GM20000 (cell line): ENCODE data around the gene SLAMF7.
"Not testable (repeated sequence)": the region's sequence is repeated elsewhere in the genome, so short reads cannot be mapped to it uniquely, and the experiment has no call there.

Source experiments
- DNase-seq: peaks from one replicate; pipeline ENCODE4 v3.0.0; 2012; ENCODE audit warnings: low spot score
- TF ChIP-seq, protein P1 (sequence below): IDR thresholded peaks from 2 replicates; pipeline ENCODE4 v1.5.1; 2012; ENCODE audit warnings: mild to moderate bottlenecking, control low read depth; ENCODE audit errors: extremely low read depth, missing control alignments

Gene SLAMF7, protein sequence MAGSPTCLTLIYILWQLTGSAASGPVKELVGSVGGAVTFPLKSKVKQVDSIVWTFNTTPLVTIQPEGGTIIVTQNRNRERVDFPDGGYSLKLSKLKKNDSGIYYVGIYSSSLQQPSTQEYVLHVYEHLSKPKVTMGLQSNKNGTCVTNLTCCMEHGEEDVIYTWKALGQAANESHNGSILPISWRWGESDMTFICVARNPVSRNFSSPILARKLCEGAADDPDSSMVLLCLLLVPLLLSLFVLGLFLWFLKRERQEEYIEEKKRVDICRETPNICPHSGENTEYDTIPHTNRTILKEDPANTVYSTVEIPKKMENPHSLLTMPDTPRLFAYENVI

DNA sequence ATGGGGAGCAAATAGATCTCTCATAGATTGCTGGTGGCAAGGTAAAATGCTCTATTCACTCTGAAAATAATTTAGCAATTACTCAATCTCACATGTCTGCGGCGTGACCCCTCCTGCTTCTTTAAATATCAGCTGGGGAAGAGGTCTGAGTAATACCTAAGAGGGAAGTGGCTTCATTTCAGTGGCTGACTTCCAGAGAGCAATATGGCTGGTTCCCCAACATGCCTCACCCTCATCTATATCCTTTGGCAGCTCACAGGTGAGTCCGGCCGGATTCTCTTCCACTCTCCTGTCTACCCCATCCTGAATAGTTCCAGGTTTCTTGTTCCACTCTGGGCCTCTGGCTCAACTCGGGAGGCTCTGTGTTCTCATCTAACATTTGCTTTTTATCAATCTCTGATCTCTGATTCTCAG lies at the start of gene SLAMF7:
Gene SLAMF7, plus strand, starts transcription at position 150 of the 414 bp plus-strand sequence. Its CDS starts 55 bp downstream, at position 205.
- DNase-seq: peak; percentile 60
- TF ChIP-seq, protein P1, sequence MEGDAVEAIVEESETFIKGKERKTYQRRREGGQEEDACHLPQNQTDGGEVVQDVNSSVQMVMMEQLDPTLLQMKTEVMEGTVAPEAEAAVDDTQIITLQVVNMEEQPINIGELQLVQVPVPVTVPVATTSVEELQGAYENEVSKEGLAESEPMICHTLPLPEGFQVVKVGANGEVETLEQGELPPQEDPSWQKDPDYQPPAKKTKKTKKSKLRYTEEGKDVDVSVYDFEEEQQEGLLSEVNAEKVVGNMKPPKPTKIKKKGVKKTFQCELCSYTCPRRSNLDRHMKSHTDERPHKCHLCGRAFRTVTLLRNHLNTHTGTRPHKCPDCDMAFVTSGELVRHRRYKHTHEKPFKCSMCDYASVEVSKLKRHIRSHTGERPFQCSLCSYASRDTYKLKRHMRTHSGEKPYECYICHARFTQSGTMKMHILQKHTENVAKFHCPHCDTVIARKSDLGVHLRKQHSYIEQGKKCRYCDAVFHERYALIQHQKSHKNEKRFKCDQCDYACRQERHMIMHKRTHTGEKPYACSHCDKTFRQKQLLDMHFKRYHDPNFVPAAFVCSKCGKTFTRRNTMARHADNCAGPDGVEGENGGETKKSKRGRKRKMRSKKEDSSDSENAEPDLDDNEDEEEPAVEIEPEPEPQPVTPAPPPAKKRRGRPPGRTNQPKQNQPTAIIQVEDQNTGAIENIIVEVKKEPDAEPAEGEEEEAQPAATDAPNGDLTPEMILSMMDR: no peak

DNA sequence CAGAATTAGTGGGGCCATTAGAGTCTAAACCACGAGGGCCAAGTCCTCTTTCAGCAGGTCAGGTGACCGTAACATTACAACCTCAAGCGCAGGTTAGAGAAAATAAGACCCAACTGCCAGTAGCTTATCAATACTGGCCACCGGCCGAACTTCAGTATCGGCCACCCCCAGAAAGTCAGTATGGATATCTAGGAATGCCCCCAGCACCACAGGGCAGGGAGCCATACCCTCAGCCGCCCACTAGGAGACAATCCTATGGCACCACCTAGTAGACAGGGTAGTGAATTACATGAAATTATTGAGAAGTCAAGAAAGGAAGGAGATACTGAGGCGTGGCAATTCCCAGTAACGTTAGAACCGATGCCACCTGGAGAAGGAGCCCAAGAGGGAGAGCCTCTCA lies 46.7 kb upstream of the SLAMF7 start:
- DNase-seq: not testable (repeated sequence)

DNA sequence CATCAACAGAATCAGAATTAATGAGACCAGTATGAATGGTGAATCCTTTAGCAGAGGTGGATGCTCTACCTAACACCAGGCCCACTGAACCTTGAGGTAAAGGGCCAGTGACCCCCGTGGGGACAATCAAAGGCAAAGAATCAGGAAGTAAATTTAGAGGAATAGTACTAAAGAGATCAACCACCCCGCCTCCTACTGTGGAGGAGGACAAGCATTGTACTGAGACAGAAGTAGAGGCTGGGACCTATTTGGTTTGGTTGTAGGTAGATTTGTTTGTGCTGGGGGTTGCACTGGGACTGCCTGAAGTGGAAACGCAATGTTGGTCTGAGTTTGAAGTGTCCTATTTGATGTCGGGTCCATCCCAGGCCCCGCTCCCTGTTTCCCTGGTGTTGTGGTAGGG lies 36.9 kb upstream of the SLAMF7 start:
- TF ChIP-seq, protein P1: no peak
- DNase-seq: no peak

DNA sequence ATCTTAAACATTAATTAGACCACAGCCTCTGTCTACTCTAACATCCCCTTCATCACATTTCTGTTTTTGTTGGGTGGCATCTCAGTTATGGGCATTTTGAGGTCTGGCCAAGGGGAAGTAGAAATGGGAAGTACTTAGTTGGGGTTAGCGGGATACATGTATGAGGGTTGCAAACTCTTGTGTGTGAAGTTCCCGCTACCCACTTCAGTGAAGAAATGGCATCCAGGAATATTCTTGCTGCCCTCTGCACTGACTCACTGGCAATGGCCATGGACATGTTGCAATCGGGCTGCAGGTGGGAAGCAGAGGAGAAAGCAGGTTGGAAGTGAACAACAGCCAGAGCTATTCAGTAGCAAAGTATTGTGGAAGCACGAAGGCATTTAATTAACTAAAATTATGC lies 34.8 kb upstream of the SLAMF7 start:
- no peak for DNase-seq
- TF ChIP-seq, protein P1: no peak

DNA sequence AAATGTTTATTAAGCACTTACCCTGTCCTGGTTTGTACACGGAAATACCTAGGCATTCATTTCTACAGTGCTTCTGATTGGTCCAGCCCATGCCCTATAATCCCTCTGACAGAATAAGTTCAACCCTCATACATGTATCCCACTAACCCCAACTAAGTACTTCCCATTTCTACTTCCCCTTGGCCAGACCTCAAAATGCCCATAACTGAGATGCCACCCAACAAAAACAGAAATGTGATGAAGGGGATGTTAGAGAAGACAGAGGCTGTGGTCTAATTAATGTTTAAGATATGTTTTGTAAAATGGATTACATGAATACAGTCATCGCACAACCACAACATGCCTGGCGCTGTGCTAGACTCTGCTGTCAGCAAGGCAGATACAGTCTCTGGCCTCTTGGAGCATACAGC lies 33.8 kb upstream of the SLAMF7 start:
- not testable (repeated sequence) for DNase-seq

DNA sequence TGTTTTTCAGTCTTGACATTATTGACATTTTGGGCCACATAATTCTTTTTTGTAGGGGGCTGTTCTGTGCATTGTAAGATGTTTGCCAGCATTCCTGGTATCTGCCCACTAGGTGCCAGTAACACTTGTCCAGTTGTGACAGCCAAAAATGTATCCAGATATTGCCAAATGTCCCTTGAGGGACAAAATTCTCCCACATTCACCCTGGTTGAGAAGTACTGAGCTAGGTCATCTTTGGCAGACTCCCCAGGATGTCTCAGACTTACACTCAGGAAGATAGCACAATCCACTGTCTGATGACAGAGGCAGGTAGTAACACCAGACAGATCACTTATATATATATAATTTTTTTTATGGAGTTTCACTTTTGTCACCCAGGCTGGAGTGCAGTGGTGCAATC lies 33.3 kb upstream of the SLAMF7 start:
- DNase-seq: no peak
- TF ChIP-seq, protein P1: no peak

DNA sequence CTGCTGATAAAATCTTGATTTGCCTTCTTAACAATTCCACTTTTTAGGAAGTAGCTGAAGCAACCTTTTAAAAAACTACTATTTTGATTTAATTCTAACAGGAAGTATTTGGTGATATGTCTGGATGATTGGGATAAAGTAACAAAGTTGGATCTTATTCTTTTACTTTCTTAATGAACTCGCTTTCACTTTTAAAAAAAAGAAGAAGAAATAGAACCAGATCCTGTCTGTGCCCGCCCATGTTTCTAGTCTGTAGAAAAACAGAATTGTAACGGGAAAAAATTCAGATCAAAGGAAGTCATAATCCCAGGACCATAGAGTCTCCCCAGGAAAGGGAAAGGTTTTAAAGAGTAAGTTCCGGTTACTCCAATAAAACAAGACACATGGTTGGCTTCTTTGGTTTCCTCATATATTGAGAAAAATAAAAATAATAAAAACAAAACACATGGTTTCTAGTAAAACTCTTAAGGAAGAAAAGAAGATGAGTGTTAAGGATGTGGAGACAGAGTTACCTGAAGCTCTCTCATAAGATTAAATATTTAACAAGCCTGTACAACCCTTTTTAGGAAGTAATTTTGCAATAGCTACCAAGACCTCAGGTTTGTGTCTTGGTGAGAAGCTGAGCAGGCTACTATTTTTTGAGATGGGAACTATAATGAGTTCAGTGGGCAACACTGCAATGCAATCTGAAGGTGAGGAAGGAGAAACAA lies 32.4 kb upstream of the SLAMF7 start:
- TF ChIP-seq, protein P1: no peak
- no peak for DNase-seq

DNA sequence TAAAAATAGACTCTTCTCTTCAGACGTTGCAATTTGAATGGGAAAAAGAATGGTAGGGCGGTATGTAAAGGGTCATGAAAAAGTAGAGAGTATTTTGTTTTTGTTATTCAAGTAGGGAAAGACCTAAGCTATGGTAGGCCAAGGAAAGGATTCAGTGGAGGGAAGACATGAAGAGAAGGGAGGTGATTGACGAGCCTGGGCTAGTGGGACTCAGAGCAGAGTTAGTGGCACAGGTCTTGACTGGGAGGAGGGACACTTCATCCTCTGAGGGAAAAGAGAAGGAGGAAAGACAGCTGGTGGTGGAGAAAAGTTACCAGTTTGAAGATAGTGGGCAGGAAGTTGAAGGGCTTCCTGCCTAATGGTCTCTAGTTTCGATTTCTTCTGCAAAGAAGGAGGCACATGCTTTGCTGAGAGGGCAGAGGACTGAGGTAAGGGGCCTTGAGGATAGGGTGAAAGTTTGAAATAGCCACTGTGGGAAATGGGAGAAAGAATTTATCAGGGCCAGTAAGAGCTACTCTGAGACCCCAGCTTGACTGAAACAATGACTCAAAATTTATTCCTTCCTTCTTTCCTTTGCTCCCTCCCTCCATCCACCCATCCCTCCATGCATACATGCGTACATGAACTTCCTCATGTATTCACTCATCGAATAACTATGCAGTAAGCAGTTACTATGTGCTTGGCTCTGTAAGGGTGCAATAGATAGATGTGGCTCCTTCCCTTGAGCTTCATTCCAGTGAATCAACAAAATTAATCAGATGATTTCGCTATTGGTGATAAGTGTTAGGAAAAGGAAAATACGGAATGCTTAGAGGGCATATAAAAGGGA lies 31.6 kb upstream of the SLAMF7 start:
- TF ChIP-seq, protein P1: no peak
- DNase-seq: no peak
